HCT116 (cell line): Measurements from ENCODE around the gene PIK3R6. TPM values are rescaled to one million over a fixed set of nuclear protein-coding genes. Genes with fewer than 3 reads are reported as not detected.

Experiments
- ATAC-seq: fragments of 200-7000 bp; cut with Tn5 transposase; 2 replicates; pipeline ENCODE4 v1.9.1; 2020; ENCODE audit warnings: mild to moderate bottlenecking, moderate library complexity
- BruUV-seq: library from RNA; stranded (reverse); fragments of 400-500 nt; replicated peaks from 2 replicates; lab custom pipeline; 2021; lab: Mats Ljungman, UMichigan
- CTCF ChIA-PET: fragments of 300-600 bp; sonication (Branson Sonifier 250); formaldehyde crosslinking; loops from one replicate; lab custom pipeline; 2021; ENCODE audit warnings: antibody characterized with exemption; lab: Charles Lee
- POLR2A ChIA-PET: fragments of 300-600, 350-600 bp; sonication (Branson Sonifier 250); formaldehyde crosslinking; loops from one replicate; lab custom pipeline; 2021; ENCODE audit warnings: antibody characterized with exemption; lab: Charles Lee
- RAD21 ChIA-PET, 2 experiments: fragments of 300-600 bp; sonication (Branson Sonifier 250); formaldehyde crosslinking; loops; one replicate each; lab custom pipeline; 2023; ENCODE audit warnings: low total read pairs in 2 of 2; ENCODE audit not compliant: uncharacterized antibody in 2 of 2, unreplicated experiment in 2 of 2, low non-redundant PET in 1 of 2; lab: Charles Lee
- DNase-seq: peaks from one replicate; pipeline ENCODE4 v3.0.0-alpha.2; 2010; ENCODE audit warnings: low read depth, low spot score
- H2AFZ ChIP-seq: fragments of 200-600 bp; shearing (Covaris generic), sonication (generic); 2 replicates; pipeline ENCODE4 v1.6.1; 2017; ENCODE audit warnings: low read depth, mixed run types, mixed read lengths, antibody characterized with exemption, low read length; ENCODE audit not compliant: poor library complexity, severe bottlenecking
- H3K27ac ChIP-seq: 2 replicates; pipeline ENCODE4 v1.5.1; 2012; ENCODE audit warnings: low read depth, low read length
- H3K27me3 ChIP-seq: fragments of 200-600 bp; sonication (generic); 2 replicates; pipeline ENCODE4 v1.6.1; 2016; ENCODE audit warnings: mixed run types, low read length, mixed read lengths; ENCODE audit not compliant: insufficient read depth
- H3K36me3 ChIP-seq, 2 experiments: fragments of 200-500 bp in 1 of 2; fragments of 200-600 bp in 1 of 2; sonication (Bioruptor generic) in 1 of 2; sonication (generic) in 1 of 2; 2 replicates each; pipeline versions ENCODE4 v1.5.1 to v1.6.1; 2014 to 2016; ENCODE audit warnings: low read length in 2 of 2, inconsistent platforms in 1 of 2, mixed read lengths in 1 of 2, mixed run types in 1 of 2; ENCODE audit not compliant: insufficient read depth in 2 of 2, control insufficient read depth in 1 of 2
- H3K4me1 ChIP-seq, 2 experiments: fragments of 200-600 bp in 1 of 2; sonication (generic) in 1 of 2; 2 replicates each; pipeline versions ENCODE4 v1.5.1 to v1.6.1; 2012 to 2017; ENCODE audit warnings: low read length in 2 of 2, inconsistent platforms in 1 of 2, mild to moderate bottlenecking in 1 of 2, mixed read lengths in 1 of 2, mixed run types in 1 of 2, moderate library complexity in 1 of 2; ENCODE audit not compliant: insufficient read depth in 2 of 2, control insufficient read depth in 1 of 2
- H3K4me2 ChIP-seq: fragments of 200-600 bp; sonication (generic); 2 replicates; pipeline ENCODE4 v1.6.1; 2017; ENCODE audit warnings: mixed run types, low read length, mixed read lengths
- H3K4me3 ChIP-seq, 2 experiments: fragments of 200-600 bp in 1 of 2; sonication (generic) in 1 of 2; replicated peaks in 1 of 2; 2 replicates each; pipeline ENCODE4 v1.5.1; 2011 to 2016; ENCODE audit warnings: low read length in 2 of 2, control low read depth in 1 of 2, low read depth in 1 of 2, mild to moderate bottlenecking in 1 of 2, mixed read lengths in 1 of 2, mixed run types in 1 of 2
- H3K79me2 ChIP-seq: fragments of 200-600 bp; sonication (generic); 2 replicates; pipeline ENCODE4 v1.6.1; 2017; ENCODE audit warnings: mild to moderate bottlenecking, mixed run types, low read length, moderate library complexity, mixed read lengths; ENCODE audit not compliant: insufficient read depth
- H3K9ac ChIP-seq: fragments of 200-600 bp; sonication (generic); 2 replicates; pipeline ENCODE4 v1.6.1; 2016; ENCODE audit warnings: low read length, mixed read lengths
- H3K9me2 ChIP-seq: fragments of 200-600 bp; sonication (generic), shearing (Covaris generic); 2 replicates; pipeline ENCODE4 v1.6.1; 2017; ENCODE audit warnings: mixed run types, mild to moderate bottlenecking, moderate library complexity; ENCODE audit not compliant: insufficient read depth
- H3K9me3 ChIP-seq, 2 experiments: fragments of 200-500 bp in 1 of 2; fragments of 200-600 bp in 1 of 2; sonication (Bioruptor generic) in 1 of 2; sonication (generic) in 1 of 2; 2 replicates each; pipeline ENCODE4 v1.6.1; 2014 to 2017; ENCODE audit warnings: low read length in 2 of 2, mixed read lengths in 2 of 2, inconsistent platforms in 1 of 2, low read depth in 1 of 2, mild to moderate bottlenecking in 1 of 2, mixed run types in 1 of 2, moderate library complexity in 1 of 2; ENCODE audit not compliant: control insufficient read depth in 1 of 2, insufficient read depth in 1 of 2
- H4K20me1 ChIP-seq: fragments of 200-600 bp; sonication (generic), shearing (Covaris generic); 2 replicates; pipeline ENCODE4 v1.6.1; 2017; ENCODE audit warnings: mixed run types, mild to moderate bottlenecking, moderate library complexity; ENCODE audit not compliant: insufficient read depth
- ATF3 ChIP-seq: IDR thresholded peaks from 2 replicates; pipeline ENCODE4 v1.6.1; 2012
- EGR1 ChIP-seq: IDR thresholded peaks from 2 replicates; pipeline ENCODE4 v1.6.1; 2012; ENCODE audit warnings: low read depth
- ELF1 ChIP-seq: IDR thresholded peaks from 2 replicates; pipeline ENCODE4 v1.6.1; 2012; ENCODE audit warnings: low read depth, borderline replicate concordance
- FOSL1 ChIP-seq: IDR thresholded peaks from 2 replicates; pipeline ENCODE4 v1.6.1; 2012; ENCODE audit warnings: low read depth
- JUND ChIP-seq: IDR thresholded peaks from 2 replicates; pipeline ENCODE4 v1.6.1; 2012
- RAD21 ChIP-seq: IDR thresholded peaks from 2 replicates; pipeline ENCODE4 v1.6.1; 2012; ENCODE audit warnings: low read depth, mild to moderate bottlenecking
- ZBTB33 ChIP-seq: IDR thresholded peaks from 2 replicates; pipeline ENCODE4 v1.6.1; 2011; ENCODE audit warnings: mild to moderate bottlenecking, low read length, moderate library complexity; ENCODE audit not compliant: insufficient replicate concordance; ENCODE audit errors: extremely low read depth
- intact Hi-C: fragments of 100-400 bp; cut with micrococcal nuclease; formaldehyde crosslinking; loops from 2 replicates; pipeline ENCODE4 v1.10.0; 2022
- total RNA-seq: library from RNA; stranded (reverse); gene quantifications from one replicate; pipeline ENCODE4 v1.2.1, GENCODE V29; 2021; ENCODE audit not compliant: unreplicated experiment

The PIK3R6 gene
- total RNA-seq, 1 experiment from 2014 or later = 0.07 TPM

GRCh38 chr17:8904686-8905085 lies 37.2 kb upstream of the PIK3R6 start (continued):
- TF ChIP-seq ATF3 = no peak
- no peak for TF ChIP-seq JUND
- no peak for TF ChIP-seq RAD21
- TF ChIP-seq EGR1 = no peak

GRCh38 chr17:8904201-8904600 lies 36.7 kb upstream of the PIK3R6 start:
- intact Hi-C loops = no loop called here
- H3K4me3 ChIP-seq = no peak overlapping the region
- no peaks in the 10 kb centered on the region for H3K9me2 ChIP-seq
- no peak overlapping the region for H2AFZ ChIP-seq
- no peak for ATAC-seq
- H3K9me3 ChIP-seq = no peaks in the 10 kb centered on the region
- no peak for TF ChIP-seq RAD21
- TF ChIP-seq ZBTB33 = no peak
- no peak for TF ChIP-seq ATF3
- TF ChIP-seq FOSL1 = no peak
- TF ChIP-seq ELF1 = no peak
- TF ChIP-seq, all 23 proteins: peak for 0
- Histone ChIP-seq H4K20me1 (no peaks in the 10 kb centered on the region), H3K4me2 (no peak overlapping the region), H3K79me2 (no peaks in the 10 kb centered on the region), H3K27me3 (peaks cover 3% of the 10 kb centered on the region; the same call in 1 of the 2 replicates), H3K4me1 (no peaks in the 10 kb centered on the region), H3K9ac (no peak overlapping the region), H3K36me3 (no peaks in the 10 kb centered on the region), H3K27ac (no peak overlapping the region)
- ChIA-PET POLR2A (no interaction called here), RAD21 (no interaction called here), CTCF (no interaction called here)
- no TSS peak for BruUV-seq
- DNase-seq = no peak
